Measurements from ENCODE around the gene HVCN1. TPM values are rescaled to one million over a fixed set of nuclear protein-coding genes. Genes with fewer than 3 reads are reported as not detected.
"Not testable (repeated sequence)": the region's sequence is repeated elsewhere in the genome, so short reads cannot be mapped to it uniquely, and the experiment has no call there.

HVCN1 gene
- polyA plus RNA-seq, 2 donors: 1.3 to 1.4 TPM

- Histone ChIP-seq H3K9me3 (ENCODE audit: control insufficient read depth in 2 of 2, insufficient read depth in 1 of 2, low read depth in 1 of 2, low read length in 1 of 2) (no peaks in the 10 kb centered on the region), H3K27me3 (ENCODE audit: control insufficient read depth in 1 of 2, insufficient read depth in 2 of 2, low read length in 2 of 2) (no peaks in the 10 kb centered on the region), H3K36me3 (ENCODE audit: control insufficient read depth in 2 of 2, insufficient read depth in 2 of 2, low read length in 1 of 2) (no peaks in the 10 kb centered on the region), H3K4me1 (ENCODE audit: control insufficient read depth in 2 of 2, insufficient read depth in 2 of 2, low read length in 1 of 2) (no peaks in the 10 kb centered on the region), H3K4me3 (ENCODE audit: low read depth in 1 of 2, low read length in 2 of 2) (no peak overlapping the region), H3K27ac (ENCODE audit: low read depth in 2 of 2, low read length in 1 of 2) (no peak overlapping the region)
- 80 to 89% methylated on average over 11 of the region's 11 CpGs for WGBS, 2 donors
Measured at GRCh38 chr12:110656071-110656655, 32.8 kb downstream of the HVCN1 start.

- not testable (repeated sequence) for H3K9me3 ChIP-seq (ENCODE audit: control insufficient read depth in 2 of 2, insufficient read depth in 1 of 2, low read depth in 1 of 2, low read length in 1 of 2); H3K27ac ChIP-seq (ENCODE audit: low read depth in 2 of 2, low read length in 1 of 2); H3K36me3 ChIP-seq (ENCODE audit: control insufficient read depth in 2 of 2, insufficient read depth in 2 of 2, low read length in 1 of 2); H3K4me3 ChIP-seq (ENCODE audit: low read depth in 1 of 2, low read length in 2 of 2); H3K27me3 ChIP-seq (ENCODE audit: control insufficient read depth in 1 of 2, insufficient read depth in 2 of 2, low read length in 2 of 2); H3K4me1 ChIP-seq (ENCODE audit: control insufficient read depth in 2 of 2, insufficient read depth in 2 of 2, low read length in 1 of 2)
- 92 to 93% methylated on average over 10 of the region's 10 CpGs for WGBS, 2 donors
Measured at GRCh38 chr12:110654238-110654637, 34.7 kb downstream of the HVCN1 start.

- H3K9me3 ChIP-seq (ENCODE audit: control insufficient read depth in 2 of 2, insufficient read depth in 1 of 2, low read depth in 1 of 2, low read length in 1 of 2): no peaks in the 10 kb centered on the region
- no peak overlapping the region for H3K4me3 ChIP-seq (ENCODE audit: low read depth in 1 of 2, low read length in 2 of 2)
- H3K36me3 ChIP-seq (ENCODE audit: control insufficient read depth in 2 of 2, insufficient read depth in 2 of 2, low read length in 1 of 2): no peaks in the 10 kb centered on the region
- 75 to 81% methylated on average over 11 of the region's 11 CpGs for WGBS, 2 donors
- no peaks in the 10 kb centered on the region for H3K27me3 ChIP-seq (ENCODE audit: control insufficient read depth in 1 of 2, insufficient read depth in 2 of 2, low read length in 2 of 2)
- no peaks in the 10 kb centered on the region for H3K4me1 ChIP-seq (ENCODE audit: control insufficient read depth in 2 of 2, insufficient read depth in 2 of 2, low read length in 1 of 2)
- H3K27ac ChIP-seq (ENCODE audit: low read depth in 2 of 2, low read length in 1 of 2): no peak overlapping the region
Measured at GRCh38 chr12:110649341-110649847, 39.5 kb downstream of the HVCN1 start.

DNA sequence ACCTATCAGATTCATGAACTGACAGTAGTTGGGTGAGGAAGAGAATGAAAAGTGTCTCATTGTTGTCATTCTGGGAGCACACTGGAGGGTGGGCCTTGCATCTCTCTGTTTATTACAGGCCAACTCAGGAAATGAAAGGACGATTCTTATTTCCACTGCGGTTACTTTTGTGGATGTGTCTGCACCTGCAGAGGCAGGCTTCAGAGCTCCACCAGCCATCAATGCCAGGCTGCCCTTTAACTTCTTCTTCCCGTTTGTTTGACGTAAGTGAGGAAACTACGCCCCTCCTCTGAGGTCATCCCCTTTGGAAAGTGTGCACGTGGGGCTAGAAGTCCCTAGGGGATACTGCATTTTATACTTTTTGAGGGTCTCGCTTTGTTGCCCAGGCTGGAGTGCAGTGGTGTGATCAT, 41.3 kb downstream of the HVCN1 start:
- Histone ChIP-seq H3K9me3 (ENCODE audit: control insufficient read depth in 2 of 2, insufficient read depth in 1 of 2, low read depth in 1 of 2, low read length in 1 of 2) (no peaks in the 10 kb centered on the region), H3K4me3 (ENCODE audit: low read depth in 1 of 2, low read length in 2 of 2) (no peak overlapping the region), H3K27me3 (ENCODE audit: control insufficient read depth in 1 of 2, insufficient read depth in 2 of 2, low read length in 2 of 2) (no peaks in the 10 kb centered on the region), H3K36me3 (ENCODE audit: control insufficient read depth in 2 of 2, insufficient read depth in 2 of 2, low read length in 1 of 2) (no peaks in the 10 kb centered on the region), H3K4me1 (ENCODE audit: control insufficient read depth in 2 of 2, insufficient read depth in 2 of 2, low read length in 1 of 2) (no peaks in the 10 kb centered on the region), H3K27ac (ENCODE audit: low read depth in 2 of 2, low read length in 1 of 2) (no peak overlapping the region)
- 68 to 77% methylated on average over 7 of the region's 7 CpGs for WGBS, 2 donors

DNA sequence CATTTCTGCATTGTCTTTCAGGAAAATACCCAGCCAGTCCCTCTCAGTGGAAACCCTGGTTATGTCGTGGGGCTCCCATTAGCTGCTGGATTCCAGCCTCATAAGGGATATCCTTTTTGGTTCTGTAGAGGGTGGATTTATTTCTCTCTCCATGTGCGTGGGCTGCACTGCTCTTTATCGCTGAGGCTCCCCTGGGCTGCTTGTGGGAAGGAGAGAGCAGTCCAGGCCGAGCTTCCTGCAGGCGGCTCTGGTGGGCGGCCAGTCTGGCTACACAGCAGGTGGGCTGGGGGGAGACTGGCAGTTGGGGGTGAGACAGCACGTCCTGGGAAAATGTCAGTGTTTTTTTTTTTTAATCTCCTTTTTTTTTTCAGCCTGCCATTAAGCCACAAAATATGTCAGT, 47.4 kb downstream of the HVCN1 start:
- H3K27me3 ChIP-seq (ENCODE audit: control insufficient read depth in 1 of 2, insufficient read depth in 2 of 2, low read length in 2 of 2): no peaks in the 10 kb centered on the region
- 65 to 72% methylated on average over 7 of the region's 7 CpGs for WGBS, 2 donors

GRCh38 chr12:110640275-110641025, 48.5 kb downstream of the HVCN1 start:
- no peak overlapping the region for H3K27ac ChIP-seq (ENCODE audit: low read depth in 2 of 2, low read length in 1 of 2)
- 89 to 92% methylated on average over 15 of the region's 15 CpGs for WGBS, 2 donors

More for the DNA sequence above, 47.4 kb downstream of the HVCN1 start:
- H3K4me1 ChIP-seq (ENCODE audit: control insufficient read depth in 2 of 2, insufficient read depth in 2 of 2, low read length in 1 of 2): no peaks in the 10 kb centered on the region
- no peak overlapping the region for H3K27ac ChIP-seq (ENCODE audit: low read depth in 2 of 2, low read length in 1 of 2)
- H3K9me3 ChIP-seq (ENCODE audit: control insufficient read depth in 2 of 2, insufficient read depth in 1 of 2, low read depth in 1 of 2, low read length in 1 of 2): no peaks in the 10 kb centered on the region
- peaks cover 0 to 2% of the 10 kb centered on the region in 2 donors for H3K36me3 ChIP-seq (ENCODE audit: control insufficient read depth in 2 of 2, insufficient read depth in 2 of 2, low read length in 1 of 2)
- no peak overlapping the region for H3K4me3 ChIP-seq (ENCODE audit: low read depth in 1 of 2, low read length in 2 of 2)

DNA sequence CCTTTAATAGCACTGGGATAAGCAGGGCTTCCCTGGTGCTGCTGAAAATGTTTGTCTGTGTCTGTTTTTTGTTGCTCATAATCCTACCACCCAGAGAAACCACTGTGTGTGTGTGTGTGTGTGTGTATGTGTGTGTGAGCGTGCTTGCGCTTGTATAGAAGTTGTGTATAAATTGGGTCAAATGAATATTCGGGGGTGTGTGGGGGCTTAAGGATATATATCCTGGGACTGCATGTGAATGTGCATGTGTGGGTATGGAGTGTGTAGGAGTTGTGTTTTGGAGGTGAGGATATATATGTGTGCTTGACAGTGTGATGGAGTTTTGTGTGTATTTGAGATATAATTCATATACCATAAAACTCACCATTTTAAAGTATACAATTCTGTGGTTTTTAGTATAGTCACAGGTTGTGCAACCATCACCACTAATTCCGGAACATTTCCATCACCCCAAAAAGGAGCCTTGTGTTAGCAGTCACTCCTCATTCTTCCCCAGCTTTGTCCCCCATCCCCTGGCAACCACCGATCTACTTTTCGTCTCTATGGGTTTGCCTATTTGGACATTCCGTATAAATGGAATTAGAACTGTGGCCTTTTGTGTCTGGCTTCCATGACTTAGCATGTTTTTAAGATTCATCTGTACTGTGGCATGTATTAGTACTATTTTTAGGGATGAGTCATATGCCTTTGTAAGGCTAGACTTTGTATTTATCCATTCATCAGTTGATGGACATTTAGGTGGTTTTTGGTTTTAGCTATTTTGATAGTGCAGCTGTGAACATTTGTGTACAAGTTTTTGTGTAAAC, 49.4 kb downstream of the HVCN1 start:
- Histone ChIP-seq H3K27me3 (ENCODE audit: control insufficient read depth in 1 of 2, insufficient read depth in 2 of 2, low read length in 2 of 2) (no peaks in the 10 kb centered on the region), H3K36me3 (ENCODE audit: control insufficient read depth in 2 of 2, insufficient read depth in 2 of 2, low read length in 1 of 2) (peaks cover 0 to 2% of the 10 kb centered on the region in 2 donors), H3K9me3 (ENCODE audit: control insufficient read depth in 2 of 2, insufficient read depth in 1 of 2, low read depth in 1 of 2, low read length in 1 of 2) (no peaks in the 10 kb centered on the region), H3K4me3 (ENCODE audit: low read depth in 1 of 2, low read length in 2 of 2) (no peak overlapping the region), H3K27ac (ENCODE audit: low read depth in 2 of 2, low read length in 1 of 2) (no peak overlapping the region), H3K4me1 (ENCODE audit: control insufficient read depth in 2 of 2, insufficient read depth in 2 of 2, low read length in 1 of 2) (no peaks in the 10 kb centered on the region)
- WGBS, 2 donors: 75 to 89% methylated on average over 7 of the region's 7 CpGs

More at GRCh38 chr12:110640275-110641025, 48.5 kb downstream of the HVCN1 start:
- no peaks in the 10 kb centered on the region for H3K4me1 ChIP-seq (ENCODE audit: control insufficient read depth in 2 of 2, insufficient read depth in 2 of 2, low read length in 1 of 2)
- H3K36me3 ChIP-seq (ENCODE audit: control insufficient read depth in 2 of 2, insufficient read depth in 2 of 2, low read length in 1 of 2): peaks cover 0 to 2% of the 10 kb centered on the region in 2 donors
- no peaks in the 10 kb centered on the region for H3K27me3 ChIP-seq (ENCODE audit: control insufficient read depth in 1 of 2, insufficient read depth in 2 of 2, low read length in 2 of 2)
- no peaks in the 10 kb centered on the region for H3K9me3 ChIP-seq (ENCODE audit: control insufficient read depth in 2 of 2, insufficient read depth in 1 of 2, low read depth in 1 of 2, low read length in 1 of 2)
- no peak overlapping the region for H3K4me3 ChIP-seq (ENCODE audit: low read depth in 1 of 2, low read length in 2 of 2)

DNA sequence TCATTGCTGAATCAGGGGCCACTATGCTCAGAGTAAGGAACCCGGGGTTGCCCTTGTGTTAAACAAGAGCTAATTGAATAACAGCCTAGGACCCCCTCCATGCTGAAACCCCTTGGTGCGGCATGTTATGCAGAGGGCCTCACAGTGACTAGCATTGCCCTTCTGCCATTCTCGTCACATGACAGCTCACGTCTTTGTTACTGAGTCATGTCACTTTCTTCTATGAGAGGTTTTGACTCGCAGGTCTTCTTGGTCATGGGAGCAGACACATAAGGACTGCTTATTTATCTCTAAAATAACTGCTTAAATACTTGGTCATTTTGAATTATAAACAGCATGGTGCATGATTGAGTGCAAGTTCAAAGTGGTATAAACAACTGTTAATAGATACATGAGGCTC, 50.1 kb downstream of the HVCN1 start:
- Histone ChIP-seq H3K27ac (ENCODE audit: low read depth in 2 of 2, low read length in 1 of 2) (no peak overlapping the region), H3K9me3 (ENCODE audit: control insufficient read depth in 2 of 2, insufficient read depth in 1 of 2, low read depth in 1 of 2, low read length in 1 of 2) (no peaks in the 10 kb centered on the region), H3K4me1 (ENCODE audit: control insufficient read depth in 2 of 2, insufficient read depth in 2 of 2, low read length in 1 of 2) (no peaks in the 10 kb centered on the region), H3K4me3 (ENCODE audit: low read depth in 1 of 2, low read length in 2 of 2) (no peak overlapping the region), H3K27me3 (ENCODE audit: control insufficient read depth in 1 of 2, insufficient read depth in 2 of 2, low read length in 2 of 2) (no peaks in the 10 kb centered on the region), H3K36me3 (ENCODE audit: control insufficient read depth in 2 of 2, insufficient read depth in 2 of 2, low read length in 1 of 2) (peaks cover 0 to 2% of the 10 kb centered on the region in 2 donors)
- 82 to 85% methylated on average over 5 of the region's 5 CpGs for WGBS, 2 donors

GRCh38 chr12:110637869-110638441, 51.0 kb downstream of the HVCN1 start:
- H3K4me1 ChIP-seq (ENCODE audit: control insufficient read depth in 2 of 2, insufficient read depth in 2 of 2, low read length in 1 of 2): no peaks in the 10 kb centered on the region
- no peak overlapping the region for H3K27ac ChIP-seq (ENCODE audit: low read depth in 2 of 2, low read length in 1 of 2)
- no peaks in the 10 kb centered on the region for H3K27me3 ChIP-seq (ENCODE audit: control insufficient read depth in 1 of 2, insufficient read depth in 2 of 2, low read length in 2 of 2)
- peaks cover under 1 to 2% of the 10 kb centered on the region in 2 donors for H3K36me3 ChIP-seq (ENCODE audit: control insufficient read depth in 2 of 2, insufficient read depth in 2 of 2, low read length in 1 of 2)
- H3K4me3 ChIP-seq (ENCODE audit: low read depth in 1 of 2, low read length in 2 of 2): no peak overlapping the region
- H3K9me3 ChIP-seq (ENCODE audit: control insufficient read depth in 2 of 2, insufficient read depth in 1 of 2, low read depth in 1 of 2, low read length in 1 of 2): no peaks in the 10 kb centered on the region
- WGBS, 2 donors: 75 to 77% methylated on average over 3 of the region's 3 CpGs
